GM12878 (cell line): ENCODE measurements around the gene EGFL8. TPM values are rescaled to one million over a fixed set of nuclear protein-coding genes. Genes with fewer than 3 reads are reported as not detected.

Source experiments
- ATAC-seq: fragments of 200-7000 bp; cut with Tn5 transposase; 3 replicates; pipeline ENCODE4 v1.9.1; 2020; ENCODE audit warnings: mild to moderate bottlenecking, moderate library complexity
- BruUV-seq: library from RNA; stranded (reverse); fragments of 400-500 nt; replicated peaks from 2 replicates; lab custom pipeline; 2021; lab: Mats Ljungman, UMichigan
- CTCF ChIA-PET: fragments of 300-600 bp; sonication (Branson Sonifier 250); formaldehyde crosslinking; extraction: SDS; loops from one replicate; lab custom pipeline; 2021; ENCODE audit warnings: inconsistent platforms; lab: Yijun Ruan, JAX
- POLR2A ChIA-PET: fragments of 350-600 bp; formaldehyde crosslinking; extraction: SDS; loops from one replicate; lab custom pipeline; 2021; ENCODE audit warnings: inconsistent platforms; lab: Charles Lee
- RAD21 ChIA-PET: fragments of 300-600 bp; sonication (Branson Sonifier 250); formaldehyde crosslinking; loops from one replicate; lab custom pipeline; 2023; ENCODE audit warnings: antibody characterized with exemption; ENCODE audit not compliant: unreplicated experiment; lab: Charles Lee
- SMC1A ChIA-PET: fragments of 300-600 bp; sonication (Branson Sonifier 250); formaldehyde crosslinking; loops from one replicate; lab custom pipeline; 2023; ENCODE audit not compliant: unreplicated experiment, uncharacterized antibody; lab: Charles Lee
- DNase-seq: peaks from one replicate; pipeline ENCODE4 v3.0.0-alpha.2; 2011; ENCODE audit warnings: low read depth, low spot score
- FAIRE-seq: peaks from 3 replicates; lab custom pipeline; 2011; peaks lifted over from hg19 to GRCh38; lab: Jason Lieb, UNC
- H2AFZ ChIP-seq: 2 replicates; pipeline ENCODE4 v1.6.0; 2011; ENCODE audit warnings: low read depth, low read length, control low read depth; ENCODE audit not compliant: control insufficient read depth
- H3K27ac ChIP-seq: 2 replicates; pipeline ENCODE4 v1.5.1; 2011; ENCODE audit warnings: control low read depth; ENCODE audit not compliant: control insufficient read depth, insufficient read depth
- H3K27me3 ChIP-seq, 2 experiments: replicated peaks in 1 of 2; 2 replicates each; pipeline versions ENCODE4 v1.6.0 to v1.6.1; 2011; ENCODE audit warnings: low read length in 1 of 2; ENCODE audit not compliant: control insufficient read depth in 2 of 2, insufficient read depth in 2 of 2
- H3K36me3 ChIP-seq, 2 experiments: 2 replicates each; pipeline ENCODE4 v1.5.1; 2011; ENCODE audit warnings: low read length in 1 of 2; ENCODE audit not compliant: control insufficient read depth in 2 of 2, insufficient read depth in 2 of 2
- H3K4me1 ChIP-seq: 2 replicates; pipeline ENCODE4 v1.6.1; 2011; ENCODE audit warnings: mild to moderate bottlenecking, low read length, moderate library complexity, mixed read lengths; ENCODE audit not compliant: control insufficient read depth, insufficient read depth
- H3K4me2 ChIP-seq: 2 replicates; pipeline ENCODE4 v1.6.0; 2011; ENCODE audit warnings: control low read depth; ENCODE audit not compliant: control insufficient read depth, insufficient read depth
- H3K4me3 ChIP-seq: fragments of 200-600 bp; sonication (generic); 2 replicates; pipeline ENCODE4 v1.5.1; 2016
- H3K79me2 ChIP-seq: 2 replicates; pipeline ENCODE4 v1.6.0; 2011; ENCODE audit warnings: low read length; ENCODE audit not compliant: control insufficient read depth, insufficient read depth
- H3K9ac ChIP-seq: 2 replicates; pipeline ENCODE4 v1.8.0; 2011; ENCODE audit warnings: low read length, control low read depth, mixed read lengths; ENCODE audit not compliant: control insufficient read depth, insufficient read depth
- H3K9me3 ChIP-seq: replicated peaks from 3 replicates; pipeline ENCODE4 v1.5.1; 2011; ENCODE audit warnings: mild to moderate bottlenecking, low read length; ENCODE audit not compliant: control insufficient read depth, insufficient read depth
- H4K20me1 ChIP-seq: 2 replicates; pipeline ENCODE4 v1.6.0; 2011; ENCODE audit not compliant: control insufficient read depth, insufficient read depth
- CTCF ChIP-seq, 3 experiments: IDR thresholded peaks in 2 of 3; conservative IDR thresholded peaks in 1 of 3; 2 replicates each; pipeline ENCODE4 v1.5.1; 2011; ENCODE audit warnings: low read depth in 3 of 3, low read length in 3 of 3, mild to moderate bottlenecking in 3 of 3, control low read depth in 2 of 3, moderate library complexity in 2 of 3, inconsistent platforms in 1 of 3, mixed read lengths in 1 of 3; ENCODE audit not compliant: control insufficient read depth in 2 of 3, insufficient read depth in 1 of 3; ENCODE audit errors: extremely low read depth in 1 of 3
- FOS ChIP-seq: IDR thresholded peaks from 3 replicates; pipeline ENCODE4 v1.6.1; 2011; ENCODE audit warnings: borderline replicate concordance; ENCODE audit not compliant: insufficient read length; ENCODE audit errors: extremely low read depth
- WGBS: methylation state at CpG from one replicate; pipeline ENCODE4 v1.1.6; 2016; ENCODE audit warnings: low lambda C conversion rate; ENCODE audit not compliant: insufficient replicate concordance, insufficient coverage; ENCODE audit errors: missing lambda C conversion rate; 5-methylcytosine and 5-hydroxymethylcytosine counted together
- in situ Hi-C: fragments of 300-500 bp; cut with MboI; formaldehyde crosslinking; loops from 9 replicates; pipeline ENCODE4 v1.14.3; 2018; ENCODE audit warnings: mixed read lengths
- intact Hi-C: fragments of 100-400 bp; cut with micrococcal nuclease; formaldehyde crosslinking; loops from one replicate; pipeline ENCODE4 v1.14.2; 2022; ENCODE audit not compliant: unreplicated experiment
- polyA plus RNA-seq, 11 experiments: library from polyadenylated mRNA; depleted of rRNA in 4 of 11; unstranded in 6 of 11; stranded (reverse) in 5 of 11; fragments of >200 nt; fragmentation: Nextera tagmentation in 4 of 11; fragmentation: Illumina TruSeq in 1 of 11; extraction: Ambion mirVana in 4 of 11; extraction: Trizol in 1 of 11; gene quantifications; 1 replicate in 1 of 11; 2 replicates in 10 of 11; pipeline versions ENCODE4 v1.2.1 to v1.2.3, GENCODE V29; 2011 to 2016; ENCODE audit warnings: inconsistent platforms in 2 of 11, missing spikeins in 2 of 11, low read depth in 1 of 11
- total RNA-seq, 4 experiments: library from RNA; depleted of rRNA in 3 of 4; stranded (reverse); fragments of >200 nt in 3 of 4; fragmentation: Illumina TruSeq in 1 of 4; extraction: Trizol in 1 of 4; gene quantifications; 2 replicates each; pipeline versions ENCODE4 v1.2.1 to v1.2.3, GENCODE V29; 2013 to 2021

EGFL8 gene
- total and polyA plus RNA-seq, 10 of the 15 experiments (the other 5 are each of a cell fraction or from before 2014, with no cell fraction given), result 0.07 to 3.5 (median 1.4) TPM

GRCh38 chr6:32149092-32149755 is 15.2 kb upstream of the EGFL8 start:
- ATAC-seq, result no peak
- H3K4me2 ChIP-seq, result peak overlapping the region; percentile 13; the same call in 1 of the 2 replicates
- intact Hi-C loops (no loop called here), in situ Hi-C loops (no loop called here)
- no peak overlapping the region for H3K4me3 ChIP-seq
- no peaks in the 10 kb centered on the region for H4K20me1 ChIP-seq
- ChIA-PET RAD21 (no interaction called here), CTCF (no interaction called here), SMC1A (no interaction called here), POLR2A (no interaction called here)
- WGBS, result 47% methylated on average over 47 of the region's 47 CpGs
- DNase-seq, result no peak
- H3K9ac ChIP-seq, result no peak overlapping the region
- 0 out of 6 replicates have a peak, but pooled peaks of 1 of the 3 experiments have one; percentile 1 for TF ChIP-seq CTCF (IDR thresholded peaks at IDR 0.05 in 2 of 3, conservative IDR thresholded peaks at IDR 0.05 in 1 of 3; ENCODE audit: control insufficient read depth in 2 of 3, extremely low read depth in 1 of 3, insufficient read depth in 1 of 3, low read depth in 3 of 3, low read length in 3 of 3)
- no peak for TF ChIP-seq FOS
- H3K4me1 ChIP-seq, result no peaks in the 10 kb centered on the region; the same call in 1 of the 2 replicates
- no peak overlapping the region for H2AFZ ChIP-seq
- no peak for FAIRE-seq
- H3K9me3 ChIP-seq, result no peaks in the 10 kb centered on the region; the same call in 2 of the 3 replicates
- H3K79me2 ChIP-seq, result no peaks in the 10 kb centered on the region
- H3K36me3 ChIP-seq, result no peaks in the 10 kb centered on the region
- peaks cover 9 to 12% of the 10 kb centered on the region in 2 experiments for H3K27me3 ChIP-seq
- no TSS peak for BruUV-seq
- H3K27ac ChIP-seq, result no peak overlapping the region
